ENCODE results near the gene SYNGR1. TPM values are rescaled to one million over a fixed set of nuclear protein-coding genes. Genes with fewer than 3 reads are reported as not detected.

The SYNGR1 gene
- total and polyA plus RNA-seq, 2 experiments from 2014 or later, result 61.8 to 81.9 TPM

GRCh38 chr22:39379756-39380730 is 30.3 kb downstream of the SYNGR1 start:
- H3K36me3 ChIP-seq, result peaks cover 6% of the 10 kb centered on the region
- H3K27me3 ChIP-seq, result no peaks in the 10 kb centered on the region
- no peak overlapping the region for H3K4me3 ChIP-seq
- no peaks in the 10 kb centered on the region for H3K4me1 ChIP-seq (ENCODE audit: low read depth)
- H3K27ac ChIP-seq, result no peak overlapping the region
- H3K9me3 ChIP-seq (ENCODE audit: low read depth), result no peaks in the 10 kb centered on the region
- DNase-seq (ENCODE audit: low read depth in 1 of 2, low spot score in 1 of 2), result no peak
- no peak for TF ChIP-seq CTCF (IDR thresholded peaks at IDR 0.05; ENCODE audit: low read depth, low read length)

- no peak for TF ChIP-seq CTCF (IDR thresholded peaks at IDR 0.05; ENCODE audit: low read depth, low read length)
- no peak overlapping the region for H3K27ac ChIP-seq
- no peak for DNase-seq (ENCODE audit: low read depth in 1 of 2, low spot score in 1 of 2)
These were observed 31.4 kb downstream of the SYNGR1 start for GRCh38 chr22:39381009-39381755.

GRCh38 chr22:39381930-39382329 is 32.1 kb downstream of the SYNGR1 start:
- Histone ChIP-seq H3K4me1 (ENCODE audit: low read depth) (no peaks in the 10 kb centered on the region), H3K9me3 (ENCODE audit: low read depth) (no peaks in the 10 kb centered on the region), H3K27me3 (no peaks in the 10 kb centered on the region), H3K27ac (no peak overlapping the region), H3K36me3 (peaks cover 6% of the 10 kb centered on the region), H3K4me3 (no peak overlapping the region)
- DNase-seq (ENCODE audit: low read depth in 1 of 2, low spot score in 1 of 2), result no peak
- no peak for TF ChIP-seq CTCF (IDR thresholded peaks at IDR 0.05; ENCODE audit: low read depth, low read length)

More at GRCh38 chr22:39381009-39381755, 31.4 kb downstream of the SYNGR1 start:
- Histone ChIP-seq H3K9me3 (ENCODE audit: low read depth) (no peaks in the 10 kb centered on the region), H3K36me3 (peaks cover 6% of the 10 kb centered on the region), H3K4me3 (no peak overlapping the region), H3K27me3 (no peaks in the 10 kb centered on the region), H3K4me1 (ENCODE audit: low read depth) (no peaks in the 10 kb centered on the region)

- no peak overlapping the region for H3K27ac ChIP-seq
- no peak for DNase-seq (ENCODE audit: low read depth in 1 of 2, low spot score in 1 of 2)
- peaks cover 6% of the 10 kb centered on the region for H3K36me3 ChIP-seq
- H3K4me1 ChIP-seq (ENCODE audit: low read depth), result no peaks in the 10 kb centered on the region
- H3K4me3 ChIP-seq, result no peak overlapping the region
- H3K9me3 ChIP-seq (ENCODE audit: low read depth), result no peaks in the 10 kb centered on the region
- no peaks in the 10 kb centered on the region for H3K27me3 ChIP-seq
- no peak for TF ChIP-seq CTCF (IDR thresholded peaks at IDR 0.05; ENCODE audit: low read depth, low read length)
These were observed 32.6 kb downstream of the SYNGR1 start for GRCh38 chr22:39382410-39382809.

- no peaks in the 10 kb centered on the region for H3K9me3 ChIP-seq (ENCODE audit: low read depth)
- DNase-seq (ENCODE audit: low read depth in 1 of 2, low spot score in 1 of 2), result no peak
- no peak overlapping the region for H3K27ac ChIP-seq
- no peak overlapping the region for H3K4me3 ChIP-seq
- no peaks in the 10 kb centered on the region for H3K4me1 ChIP-seq (ENCODE audit: low read depth)
- no peaks in the 10 kb centered on the region for H3K27me3 ChIP-seq
- H3K36me3 ChIP-seq, result no peaks in the 10 kb centered on the region
- no peak for TF ChIP-seq CTCF (IDR thresholded peaks at IDR 0.05; ENCODE audit: low read depth, low read length)
These were observed 34.2 kb downstream of the SYNGR1 start for GRCh38 chr22:39383841-39384625.

Measured in cardiac muscle cell (in vitro differentiated cells and primary cell).